Measurements from ENCODE around the gene RASL11A.
"Not testable (repeated sequence)": the region's sequence is repeated elsewhere in the genome, so short reads cannot be mapped to it uniquely, and the experiment has no call there.

Gene RASL11A

DNA sequence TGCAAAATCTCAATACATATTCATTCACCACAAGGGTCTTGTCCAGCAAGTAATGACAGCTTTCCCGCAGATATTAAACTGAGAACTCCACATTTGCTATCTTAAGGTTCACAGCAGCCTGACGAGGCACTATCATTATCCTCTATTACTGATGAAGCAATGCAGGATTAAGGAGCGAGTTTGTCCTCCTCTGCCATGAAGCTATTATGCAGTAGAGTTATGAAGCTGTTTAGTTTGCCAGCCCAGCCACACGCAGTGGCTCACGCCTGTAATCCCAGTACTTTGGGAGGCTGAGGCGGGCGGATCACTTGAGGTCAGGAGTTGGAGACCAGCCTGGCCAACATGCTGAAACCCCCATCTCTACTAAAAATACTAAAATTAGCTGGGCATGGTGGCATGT is 29.8 kb downstream of the RASL11A start:
- not testable (repeated sequence) for DNase-seq (ENCODE audit: low spot score)

DNA sequence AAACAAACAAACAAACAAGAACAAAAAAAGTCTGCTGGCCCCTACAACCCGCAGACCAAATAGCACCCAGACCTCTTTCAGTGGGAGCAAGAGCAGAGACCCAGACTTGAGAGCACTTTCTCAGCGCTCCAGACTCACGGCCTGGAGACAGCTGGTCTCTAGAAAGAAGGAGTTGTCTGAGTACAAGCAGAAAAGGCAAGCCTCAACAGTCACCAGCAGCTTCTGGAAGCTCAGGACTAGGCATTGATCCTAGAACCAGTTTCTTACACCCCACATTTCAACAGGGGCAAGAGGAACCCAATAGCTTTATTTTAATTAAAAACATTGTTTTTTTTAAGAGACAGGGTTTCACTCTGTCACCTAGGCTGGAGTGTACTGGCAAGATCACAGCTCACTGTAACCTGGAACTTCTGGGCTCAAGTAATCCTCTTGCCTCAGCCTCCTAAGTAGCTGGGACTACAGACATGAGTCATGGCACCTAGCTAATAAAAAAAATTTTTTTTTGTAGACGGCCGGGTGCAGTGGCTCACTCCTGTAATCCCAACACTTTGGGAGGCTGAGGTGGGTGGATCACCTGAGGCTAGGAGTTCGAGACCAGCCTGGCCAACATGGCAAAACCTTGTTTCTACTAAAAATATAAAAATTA is 30.4 kb downstream of the RASL11A start:
- no peak for DNase-seq (ENCODE audit: low spot score)

DNA sequence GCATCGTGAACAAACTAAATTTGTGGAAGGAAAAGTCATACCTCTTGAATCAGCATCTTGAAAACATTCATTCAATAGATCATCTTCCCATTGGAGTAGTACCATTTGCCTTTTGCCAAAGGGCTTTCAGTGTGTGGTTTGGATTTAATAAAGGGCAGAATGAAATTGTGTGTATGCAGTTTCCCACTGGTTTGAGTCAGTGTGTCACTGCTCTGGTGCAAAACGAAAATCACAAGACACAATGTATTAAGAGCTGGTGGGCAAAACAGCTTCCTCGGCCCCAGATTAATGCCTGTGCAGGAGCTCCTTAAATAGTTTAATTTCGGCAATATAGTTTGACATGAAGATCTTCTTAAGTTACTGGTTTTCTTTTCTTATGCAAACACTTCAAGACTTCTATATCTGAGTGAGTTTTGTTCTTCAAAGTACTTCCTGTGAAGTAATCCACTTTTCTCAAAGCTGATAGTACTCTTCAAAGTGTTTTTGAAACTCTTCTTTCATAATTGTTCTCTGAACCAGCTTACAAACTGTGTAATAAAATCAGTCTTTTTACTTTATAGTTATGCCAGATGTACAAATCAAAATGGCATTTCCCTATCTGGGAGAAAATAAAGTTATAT is 32.1 kb downstream of the RASL11A start:
- no peak for DNase-seq (ENCODE audit: low spot score)

DNA sequence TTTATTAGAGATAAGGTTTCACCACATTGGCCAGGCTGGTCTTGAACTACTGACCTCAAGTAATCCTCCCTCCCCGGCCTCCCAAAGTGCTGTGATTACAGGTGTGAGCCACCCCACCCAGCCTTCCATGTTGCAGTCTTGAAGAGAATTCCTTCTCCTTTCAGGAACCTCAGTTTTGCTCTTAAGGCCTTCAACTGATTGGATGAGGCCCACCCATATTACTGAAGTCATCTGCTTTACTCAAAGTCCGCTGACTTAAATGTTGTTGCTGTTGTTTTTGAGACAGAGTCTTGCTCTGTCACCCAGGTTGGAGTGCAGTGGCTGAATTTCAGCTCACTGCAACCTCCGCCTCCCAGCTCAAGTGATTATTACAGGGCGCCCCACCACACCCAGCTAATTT is 33.5 kb downstream of the RASL11A start:
- DNase-seq (ENCODE audit: low spot score): no peak

DNA sequence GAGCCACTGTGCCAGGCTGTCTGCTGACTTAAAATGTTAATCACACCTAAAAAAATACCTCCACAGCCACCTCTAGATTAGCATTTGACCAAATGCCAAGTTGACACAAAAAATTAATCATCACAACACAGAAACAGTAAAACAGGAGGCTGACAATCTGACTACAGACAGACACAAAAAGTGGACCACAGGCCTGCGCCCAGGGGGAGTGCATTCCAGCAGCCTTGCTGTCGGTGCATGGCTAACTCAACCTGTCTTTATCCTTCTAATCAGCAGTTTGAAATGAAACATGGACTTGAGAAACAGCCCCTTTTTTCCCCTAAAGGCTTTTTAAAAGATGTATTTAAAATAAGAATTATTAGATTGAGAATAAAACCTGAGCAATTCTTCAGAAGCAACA is 34.0 kb downstream of the RASL11A start:
- no peak for DNase-seq (ENCODE audit: low spot score)

DNA sequence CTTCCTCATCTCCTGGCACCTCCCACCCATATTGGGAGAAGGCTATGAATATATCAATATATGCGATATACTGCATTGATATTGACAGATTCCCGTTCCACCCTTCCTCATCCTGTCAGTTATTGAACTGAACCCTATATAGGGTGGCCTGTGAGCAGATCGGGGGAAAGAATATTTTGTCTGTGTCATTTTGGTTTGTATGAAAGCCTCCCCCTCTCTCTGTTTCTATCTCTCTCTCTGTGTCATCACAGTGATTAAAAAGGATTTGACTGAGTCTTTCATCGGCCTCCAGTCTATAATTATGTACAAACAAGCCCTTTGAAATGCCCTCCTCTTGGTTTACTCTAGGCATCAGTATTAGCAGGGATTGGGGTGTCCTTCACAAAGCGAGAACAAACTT is 35.7 kb downstream of the RASL11A start:
- no peak for DNase-seq (ENCODE audit: low spot score)

DNA sequence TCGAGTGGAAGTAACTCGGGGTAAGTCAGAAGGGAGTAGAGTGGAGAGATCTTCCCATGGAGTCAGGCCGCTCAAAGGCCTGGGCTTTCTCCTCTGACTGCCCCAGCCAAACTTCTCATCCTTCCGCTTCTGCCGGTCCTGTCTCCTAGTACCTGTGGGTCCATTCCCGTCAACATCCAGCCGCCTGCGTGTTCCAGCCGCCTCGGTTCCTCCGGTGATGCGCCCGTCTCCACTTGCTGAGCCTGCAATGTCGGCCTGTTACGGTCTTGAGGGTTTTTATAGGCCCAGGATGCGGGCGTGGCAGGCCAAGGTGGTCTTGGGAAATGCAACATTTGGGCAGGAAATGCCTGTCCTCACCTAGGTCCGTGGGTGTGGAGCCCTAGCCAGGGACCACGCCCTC is 38.3 kb downstream of the RASL11A start:
- DNase-seq (ENCODE audit: low spot score): no peak

DNA sequence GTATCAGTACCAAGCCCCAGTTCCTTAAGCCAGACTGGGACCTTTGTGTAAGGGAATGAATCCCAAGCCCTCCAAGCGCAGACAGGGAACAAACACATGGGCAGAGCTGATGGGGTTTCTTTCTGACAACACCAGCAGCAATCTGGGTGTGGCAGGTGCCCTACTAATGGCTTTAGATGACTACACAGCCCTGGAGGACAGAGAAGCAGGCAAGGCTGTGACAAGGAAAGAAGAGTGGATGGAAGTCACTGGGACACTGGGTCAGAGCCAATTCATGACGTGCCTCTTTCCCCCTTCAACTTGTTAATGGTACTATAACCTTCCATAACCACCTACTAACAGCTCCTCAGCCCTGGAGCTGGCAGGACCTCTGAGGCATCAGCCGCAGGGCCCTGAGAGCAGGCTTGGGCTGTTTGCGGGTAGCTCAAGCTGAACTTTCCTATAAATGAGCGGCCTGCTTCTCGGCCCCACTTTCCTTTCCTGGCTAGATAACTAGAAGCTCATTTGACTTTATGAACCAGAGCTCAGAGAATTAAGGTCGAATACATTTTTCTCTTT is 38.9 kb downstream of the RASL11A start:
- DNase-seq (ENCODE audit: low spot score): no peak

DNA sequence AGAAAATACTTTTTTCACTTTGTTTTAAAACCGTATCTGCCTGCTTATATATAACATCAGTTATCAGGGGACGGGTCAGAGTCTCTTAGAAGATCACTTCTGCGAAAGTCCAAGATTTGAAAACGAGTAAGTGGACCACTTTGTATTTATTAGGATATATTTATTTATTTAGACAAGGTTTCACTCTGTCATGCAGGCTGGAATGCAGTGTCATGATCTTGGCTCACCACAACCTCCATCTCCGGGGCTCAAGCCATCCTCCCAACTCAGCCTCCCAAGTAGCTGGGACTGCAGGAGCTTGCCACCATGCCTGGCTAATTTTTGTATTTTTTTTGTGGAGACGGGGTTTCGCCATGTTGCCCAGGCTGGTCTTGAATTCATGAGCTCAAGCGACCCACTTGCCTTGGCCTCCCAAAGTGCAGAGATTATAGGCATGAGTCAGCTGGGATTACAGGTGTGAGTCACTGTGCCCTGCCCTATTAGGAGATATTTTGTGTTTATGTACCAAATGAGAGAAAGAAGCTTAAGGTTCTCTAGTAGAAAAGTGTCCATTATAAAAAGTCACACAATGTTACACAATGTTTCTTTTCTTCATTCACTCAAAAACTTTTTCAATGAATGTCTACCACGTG is 39.5 kb downstream of the RASL11A start:
- no peak for DNase-seq (ENCODE audit: low spot score)

DNA sequence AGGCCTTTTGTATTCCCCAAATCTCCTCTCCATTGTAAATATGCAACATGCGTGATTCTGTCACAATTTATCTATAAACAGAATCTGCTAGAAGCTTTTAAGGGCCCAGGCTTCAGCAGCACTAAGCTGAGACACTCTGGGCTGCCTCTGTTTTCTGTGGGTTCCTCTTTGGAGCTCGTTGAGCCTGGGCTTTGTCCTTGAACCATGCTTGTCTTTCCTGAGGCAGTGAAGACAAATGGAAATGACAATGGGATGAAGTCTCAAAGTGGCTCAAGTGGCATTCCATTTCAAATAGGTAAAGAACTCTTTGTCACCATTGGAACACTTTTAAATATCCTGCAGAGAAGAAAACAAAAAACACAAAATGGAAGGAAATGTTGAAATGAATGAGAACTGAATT is 40.3 kb downstream of the RASL11A start:
- DNase-seq (ENCODE audit: low spot score): no peak

DNA sequence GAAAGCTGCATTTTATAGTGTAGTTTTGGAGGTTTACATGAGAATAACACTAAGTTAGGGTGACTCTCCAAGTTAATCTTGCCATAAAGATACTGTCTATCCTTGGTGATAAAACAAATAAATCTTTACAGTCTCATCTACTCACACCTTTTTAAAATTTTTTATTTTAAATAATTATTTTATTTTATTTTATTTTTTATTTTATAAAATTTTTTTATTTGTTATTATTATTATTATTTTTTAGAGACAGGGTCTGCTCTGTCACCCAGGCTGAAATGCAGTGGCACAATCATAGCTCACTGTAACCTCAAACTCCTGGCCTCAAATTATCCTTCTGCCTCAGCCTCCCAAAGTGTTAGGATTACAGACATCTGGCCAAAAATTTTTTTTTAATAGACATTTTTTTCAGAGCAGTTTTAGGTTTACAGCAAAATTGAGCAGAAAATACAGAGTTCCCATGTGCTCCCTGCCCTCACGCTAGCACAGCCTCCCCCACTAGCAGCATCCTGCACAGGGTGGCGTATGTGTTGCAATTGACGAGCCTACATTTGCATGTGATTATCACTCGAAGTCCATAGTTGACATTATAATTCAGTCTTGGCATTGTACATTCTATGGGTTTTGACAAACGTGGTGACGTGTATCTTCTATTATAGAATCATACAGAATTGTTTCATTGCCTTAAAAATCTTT is 41.0 kb downstream of the RASL11A start:
- no peak for DNase-seq (ENCODE audit: low spot score)

DNA sequence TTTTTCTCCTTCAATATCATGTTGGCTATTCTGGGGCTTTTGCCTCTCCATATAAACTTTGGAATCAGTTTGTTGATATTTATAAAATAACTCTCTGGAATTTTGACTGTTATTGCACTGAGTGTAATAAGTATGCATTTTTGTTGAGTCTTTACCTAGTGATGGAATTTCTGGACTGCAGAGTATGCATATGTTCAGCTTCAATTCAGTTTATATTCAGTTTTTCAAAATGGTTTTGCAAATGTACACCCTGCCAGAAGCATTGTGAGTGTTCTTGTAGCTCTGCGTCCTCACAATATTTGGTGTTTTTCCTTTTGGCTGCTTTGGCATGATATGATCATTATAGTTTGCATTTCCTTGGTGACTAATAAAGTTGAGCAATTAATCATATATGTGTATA is 43.1 kb downstream of the RASL11A start:
- no peak for DNase-seq (ENCODE audit: low spot score)

DNA sequence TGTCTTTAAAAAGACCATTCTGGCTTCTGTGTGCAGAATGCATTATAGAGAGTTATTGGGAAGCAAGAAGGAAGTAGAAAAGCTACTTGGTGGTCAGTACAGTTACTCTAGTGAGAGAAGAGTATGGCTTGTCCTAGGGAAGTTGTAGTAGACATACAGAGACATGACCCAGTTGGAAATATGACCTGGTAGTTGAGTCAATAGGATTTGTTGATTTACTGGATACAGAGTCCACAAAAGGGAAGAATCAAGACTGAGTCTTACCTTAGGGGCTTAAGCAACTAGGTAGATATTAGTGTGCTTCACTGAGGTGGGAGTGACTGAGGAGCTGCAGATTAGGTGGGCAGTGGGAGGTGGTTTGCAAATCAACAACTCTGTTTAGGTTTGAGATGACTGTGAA is 48.8 kb downstream of the RASL11A start:
- no peak for DNase-seq (ENCODE audit: low spot score)

DNA sequence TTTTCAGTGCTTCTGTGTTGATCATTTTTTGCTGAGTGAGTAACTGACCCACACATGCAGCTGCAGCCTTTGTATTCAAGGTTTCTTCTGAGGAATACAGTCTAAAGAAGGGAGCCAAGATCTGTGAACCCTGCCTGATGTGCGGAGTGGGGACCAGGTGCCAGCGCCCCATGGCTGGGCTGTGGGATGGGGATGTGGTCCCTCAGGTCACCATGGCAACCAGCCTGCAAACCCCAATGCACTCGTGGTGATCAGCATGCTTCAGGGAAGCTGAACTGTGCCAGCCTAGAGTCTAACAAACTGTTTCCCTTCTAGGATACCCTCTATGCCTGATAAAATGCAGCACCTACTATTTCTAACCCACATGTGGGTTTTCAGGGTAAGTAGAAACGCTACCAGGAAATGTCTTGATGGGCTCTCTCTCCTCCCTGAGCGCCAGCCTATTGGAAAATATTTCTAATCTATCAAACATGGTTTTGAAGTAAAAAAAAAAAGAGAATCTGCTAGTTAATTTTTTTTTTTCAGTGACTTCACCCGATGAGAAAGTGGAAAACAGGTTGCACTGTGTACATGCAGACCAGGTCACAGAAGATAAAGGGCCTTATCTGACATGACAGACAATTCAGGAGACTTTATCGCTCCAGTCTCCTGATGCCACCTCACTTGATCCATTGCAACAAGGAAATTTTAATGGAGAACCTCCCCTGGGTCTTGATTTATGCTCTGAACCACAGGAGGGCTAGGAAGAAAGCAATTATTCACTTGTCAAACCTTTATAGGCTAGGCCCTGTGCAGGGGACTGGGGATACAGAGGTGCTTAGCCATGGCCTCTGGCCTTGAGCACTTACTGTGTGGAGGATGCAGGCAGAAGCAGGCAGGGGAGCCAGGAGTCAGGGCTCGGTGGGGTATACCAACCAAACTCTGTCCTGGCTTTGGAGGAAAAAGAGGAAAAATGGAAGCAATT is 51.1 kb downstream of the RASL11A start:
- no peak for DNase-seq (ENCODE audit: low spot score)

DNA sequence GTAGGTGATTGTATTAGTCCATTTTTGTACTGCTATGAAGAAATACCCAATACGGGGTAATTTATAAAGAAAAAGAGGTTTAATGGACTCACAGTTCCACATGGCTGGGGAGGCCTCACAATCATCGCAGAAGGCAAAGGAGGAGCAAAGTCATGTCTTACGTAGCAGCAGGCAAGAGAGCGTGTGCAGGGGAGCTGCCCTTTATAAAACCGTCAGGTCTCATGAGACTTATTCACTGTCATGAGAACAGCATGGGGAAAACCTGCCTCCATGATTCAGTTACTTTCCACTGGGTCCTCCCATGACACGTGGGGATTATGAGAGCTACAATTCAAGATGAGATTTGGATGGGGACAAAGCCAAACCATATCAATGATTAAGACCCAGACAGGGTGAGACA is 51.8 kb downstream of the RASL11A start:
- DNase-seq (ENCODE audit: low spot score): not testable (repeated sequence)
